Spleen (tissue), 11 donors: ENCODE measurements around the gene CELF1. TPM values are rescaled to one million over a fixed set of nuclear protein-coding genes. Genes with fewer than 3 reads are reported as not detected.
A peak's percentile ranks its signal among the peaks of the same experiment; 100 is the strongest.

ENCODE experiments used
- DNase-seq: peaks from one replicate; pipeline ENCODE4 v3.0.0-alpha.2; 2020
- H3K27ac ChIP-seq, 8 donors: fragments of 200-600 bp; sonication (generic) in 7 of 8; 1 replicate in 4 of 8; 2 replicates in 4 of 8; pipeline versions ENCODE4 v1.5.0 to v1.8.0; 2016 to 2021; ENCODE audit warnings: inconsistent platforms in 4 of 8, mild to moderate bottlenecking in 4 of 8, moderate library complexity in 1 of 8
- H3K27me3 ChIP-seq, 7 donors: fragments of 200-600 bp; sonication (generic) in 6 of 7; replicated peaks in 1 of 7; 1 replicate in 4 of 7; 2 replicates in 3 of 7; pipeline versions ENCODE4 v1.5.0 to v1.8.0; 2016 to 2021; ENCODE audit warnings: inconsistent platforms in 3 of 7, mild to moderate bottlenecking in 1 of 7
- H3K36me3 ChIP-seq, 6 donors: fragments of 200-600 bp; sonication (generic) in 5 of 6; 1 replicate in 4 of 6; 2 replicates in 2 of 6; pipeline versions ENCODE4 v1.5.0 to v1.8.0; 2016 to 2021; ENCODE audit warnings: inconsistent platforms in 2 of 6
- H3K4me1 ChIP-seq, 6 donors: fragments of 200-600 bp; sonication (generic) in 5 of 6; 1 replicate in 3 of 6; 2 replicates in 3 of 6; pipeline versions ENCODE4 v1.5.0 to v1.8.0; 2016 to 2021; ENCODE audit warnings: inconsistent platforms in 3 of 6
- H3K4me3 ChIP-seq, 8 donors: fragments of 200-600 bp; sonication (generic) in 7 of 8; 1 replicate in 4 of 8; 2 replicates in 4 of 8; pipeline versions ENCODE4 v1.5.0 to v1.8.0; 2016 to 2021; ENCODE audit warnings: inconsistent platforms in 4 of 8, mild to moderate bottlenecking in 4 of 8, moderate library complexity in 2 of 8
- H3K9me3 ChIP-seq, 8 donors: fragments of 200-600 bp; sonication (generic) in 7 of 8; 1 replicate in 4 of 8; 2 replicates in 4 of 8; pipeline versions ENCODE4 v1.5.0 to v1.8.0; 2016 to 2021; ENCODE audit warnings: inconsistent platforms in 4 of 8
- CTCF ChIP-seq, 11 experiments: fragments of 200-600 bp in 7 of 11; fragments of 450-650 bp in 4 of 11; sonication (generic) in 4 of 11; IDR thresholded peaks in 8 of 11; conservative IDR thresholded peaks in 3 of 11; 1 replicate in 7 of 11; 2 replicates in 4 of 11; pipeline versions ENCODE4 v1.4.0 to v1.8.0; 2016 to 2021; ENCODE audit warnings: antibody characterized with exemption in 11 of 11, inconsistent platforms in 4 of 11, mild to moderate bottlenecking in 1 of 11
- POLR2A ChIP-seq, 3 donors: fragments of 450-650 bp; IDR thresholded peaks; one replicate each; pipeline ENCODE4 v1.5.1; 2017; ENCODE audit warnings: antibody characterized with exemption in 3 of 3, mild to moderate bottlenecking in 1 of 3
- POLR2AphosphoS5 ChIP-seq, 3 donors: sonication (generic); formaldehyde crosslinking; IDR thresholded peaks; one replicate each; pipeline ENCODE4 v1.5.1; 2017; ENCODE audit warnings: antibody characterized with exemption in 3 of 3
- WGBS, 5 donors: extraction: QIAGEN DNeasy Blood & Tissue Kit in 3 of 5; methylation state at CpG; one replicate each; pipeline versions ENCODE4 v1.1.5 to v1.1.7; 2013 to 2018; 5-methylcytosine and 5-hydroxymethylcytosine counted together
- intact Hi-C: fragments of 100-400 bp; cut with DNase I; formaldehyde crosslinking; loops from one replicate; pipeline ENCODE4 v1.15.0; 2023; ENCODE audit warnings: low total_unique reads
- polyA plus RNA-seq, 3 donors: library from polyadenylated mRNA; stranded (reverse); fragments of 200-250 nt; gene quantifications; one replicate each; pipeline ENCODE4 v1.2.1, GENCODE V29; 2013
- total RNA-seq, 7 donors: library from RNA; depleted of rRNA in 3 of 7; stranded (reverse); fragments of >200 nt in 3 of 7; fragmentation: NEBNext Ultra II Directional in 4 of 7; extraction: Animal tissue kit (Norgen Biotek cat#: 25700) in 4 of 7; gene quantifications; one replicate each; pipeline versions ENCODE4 v1.1.0 to v1.2.1, GENCODE V29; 2016 to 2021
- donor health status: healthy with polysubstance abuse.
- donor health status: DM: no; HTN: no; CAD: no; lungs with moderate emphysema.
- donor health status: DM: no; HTN: no; CAD: no.
- donor health status: Bipolar disorder and iron deficiency.
- donor health status: healthy.
- donor health status: DM: no; HTN: no; CAD: no.
- donor health status: DM: yes; HTN: yes; CAD: no.

The CELF1 gene
- total and polyA plus RNA-seq, 10 donors, result 18.5 to 171 (median 116) TPM

DNA sequence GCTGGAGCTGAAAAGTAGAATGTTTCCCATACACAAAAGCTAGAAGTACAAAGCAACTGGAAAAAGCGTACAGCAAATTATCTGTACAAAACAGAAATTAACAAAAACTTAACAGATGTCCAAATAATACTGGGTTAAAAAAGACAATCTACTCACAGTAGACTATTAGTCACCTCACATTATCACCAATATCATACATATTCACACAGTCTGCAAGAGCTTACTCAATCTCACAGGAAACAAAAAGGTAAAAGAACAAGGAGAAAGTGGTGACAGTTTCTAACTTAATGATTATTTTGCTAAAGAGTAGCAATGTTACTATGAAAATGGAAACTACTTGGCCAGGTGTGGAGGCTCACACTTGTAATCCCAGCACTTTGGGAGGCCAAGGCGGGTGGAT lies 11.9 kb downstream of the CELF1 start:
- Histone ChIP-seq H3K27ac (peak overlapping the region in 1 of 8 donors; percentile 28), H3K27me3 (no peaks in the 10 kb centered on the region), H3K4me1 (peaks cover 40 to 97% (median 84%) of the 10 kb centered on the region in 6 donors), H3K9me3 (no peaks in the 10 kb centered on the region), H3K4me3 (no peak overlapping the region), H3K36me3 (peaks cover 0 to 13% (median 5%) of the 10 kb centered on the region in 6 donors)
- intact Hi-C loops, result no loop called here
- WGBS, 5 donors, result 90 to 98% (median 94%) methylated on average over 2 of the region's 2 CpGs
- TF ChIP-seq POLR2AphosphoS5 (IDR thresholded peaks at IDR 0.05) (no peak), CTCF (IDR thresholded peaks at IDR 0.05 in 8 of 11, conservative IDR thresholded peaks at IDR 0.05 in 3 of 11) (no peak), POLR2A (IDR thresholded peaks at IDR 0.05) (no peak)
- no peak for DNase-seq

- Histone ChIP-seq H3K9me3 (no peaks in the 10 kb centered on the region), H3K27ac (peak overlapping the region in 3 of 8 donors; percentile 28 to 58 (median 30)), H3K27me3 (no peaks in the 10 kb centered on the region), H3K4me1 (peaks cover 40 to 99% (median 88%) of the 10 kb centered on the region in 6 donors), H3K36me3 (peaks cover 0 to 19% (median 3%) of the 10 kb centered on the region in 6 donors), H3K4me3 (no peak overlapping the region)
- no peak for TF ChIP-seq POLR2AphosphoS5 (IDR thresholded peaks at IDR 0.05)
- no peak for TF ChIP-seq POLR2A (IDR thresholded peaks at IDR 0.05)
- TF ChIP-seq CTCF (IDR thresholded peaks at IDR 0.05 in 8 of 11, conservative IDR thresholded peaks at IDR 0.05 in 3 of 11), result no peak
- intact Hi-C loops, result no loop called here
- WGBS, 5 donors, result 49 to 72% (median 69%) methylated on average over 2 of the region's 2 CpGs
- no peak for DNase-seq
Measured at GRCh38 chr11:47539681-47540039, 13.3 kb downstream of the CELF1 start.

DNA sequence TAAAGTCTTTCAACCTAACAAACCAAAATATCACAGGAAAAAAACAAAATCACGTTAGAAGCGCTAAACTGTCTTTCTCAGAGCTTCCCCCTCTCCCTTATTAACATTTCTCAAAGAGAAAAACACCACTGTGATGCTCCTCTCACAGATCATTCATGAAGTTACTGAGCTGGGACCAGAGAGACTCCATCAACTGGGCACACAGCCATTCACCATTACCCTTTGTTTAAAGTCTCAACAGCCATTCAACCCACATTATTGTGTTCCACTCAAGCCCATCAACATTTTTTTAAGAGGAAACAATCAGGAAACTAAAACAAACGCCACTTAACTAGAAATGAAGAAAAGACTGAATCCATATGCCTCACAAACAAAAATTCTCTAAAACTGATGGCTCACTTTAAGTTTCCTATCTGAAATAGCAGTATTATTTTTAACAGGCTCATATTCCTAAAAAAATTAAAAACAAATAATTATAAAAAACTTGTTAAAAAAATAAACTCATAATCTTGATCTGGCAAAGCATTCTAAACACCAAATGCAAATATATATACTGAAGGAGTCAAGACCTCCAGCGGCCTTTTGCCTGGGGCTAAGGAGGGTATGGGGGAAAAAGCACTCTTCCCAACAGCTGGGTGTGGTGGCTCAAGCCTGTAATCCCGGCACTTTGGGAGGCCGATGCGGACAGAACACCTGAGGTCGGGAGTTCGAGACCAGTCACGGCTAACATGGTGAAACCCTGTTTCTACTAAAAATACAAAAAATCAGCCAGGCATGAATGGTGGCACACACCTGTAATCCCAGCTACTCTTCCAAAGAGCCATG lies 14.0 kb downstream of the CELF1 start:
- Histone ChIP-seq H3K4me1 (peaks cover 38 to 99% (median 88%) of the 10 kb centered on the region in 6 donors), H3K27me3 (no peaks in the 10 kb centered on the region), H3K9me3 (no peaks in the 10 kb centered on the region), H3K4me3 (no peak overlapping the region), H3K27ac (no peak overlapping the region), H3K36me3 (peaks cover 0 to 24% (median 3%) of the 10 kb centered on the region in 6 donors)
- DNase-seq, result no peak
- 73 to 82% (median 78%) methylated on average over 10 of the region's 10 CpGs for WGBS, 5 donors
- TF ChIP-seq POLR2A (IDR thresholded peaks at IDR 0.05), result no peak
- TF ChIP-seq POLR2AphosphoS5 (IDR thresholded peaks at IDR 0.05), result no peak
- TF ChIP-seq CTCF (IDR thresholded peaks at IDR 0.05 in 8 of 11, conservative IDR thresholded peaks at IDR 0.05 in 3 of 11), result no peak
- intact Hi-C loops, result no loop called here

- Histone ChIP-seq H3K27me3 (no peaks in the 10 kb centered on the region), H3K36me3 (peaks cover 0 to 24% (median 3%) of the 10 kb centered on the region in 6 donors), H3K9me3 (no peaks in the 10 kb centered on the region), H3K4me3 (no peak overlapping the region), H3K27ac (no peak overlapping the region), H3K4me1 (peaks cover 44 to 99% (median 89%) of the 10 kb centered on the region in 6 donors)
- DNase-seq, result no peak
- intact Hi-C loops, result no loop called here
- TF ChIP-seq POLR2A (IDR thresholded peaks at IDR 0.05) (no peak), CTCF (IDR thresholded peaks at IDR 0.05 in 8 of 11, conservative IDR thresholded peaks at IDR 0.05 in 3 of 11) (no peak), POLR2AphosphoS5 (IDR thresholded peaks at IDR 0.05) (no peak)
- 87 to 95% (median 90%) methylated on average over 3 of the region's 3 CpGs for WGBS, 5 donors
Measured at GRCh38 chr11:47536915-47537314, 16.0 kb downstream of the CELF1 start.
